ENCODE measurements around the gene HOMER2.
"Not testable (repeated sequence)": the region's sequence is repeated elsewhere in the genome, so short reads cannot be mapped to it uniquely, and the experiment has no call there.

The HOMER2 gene

DNA sequence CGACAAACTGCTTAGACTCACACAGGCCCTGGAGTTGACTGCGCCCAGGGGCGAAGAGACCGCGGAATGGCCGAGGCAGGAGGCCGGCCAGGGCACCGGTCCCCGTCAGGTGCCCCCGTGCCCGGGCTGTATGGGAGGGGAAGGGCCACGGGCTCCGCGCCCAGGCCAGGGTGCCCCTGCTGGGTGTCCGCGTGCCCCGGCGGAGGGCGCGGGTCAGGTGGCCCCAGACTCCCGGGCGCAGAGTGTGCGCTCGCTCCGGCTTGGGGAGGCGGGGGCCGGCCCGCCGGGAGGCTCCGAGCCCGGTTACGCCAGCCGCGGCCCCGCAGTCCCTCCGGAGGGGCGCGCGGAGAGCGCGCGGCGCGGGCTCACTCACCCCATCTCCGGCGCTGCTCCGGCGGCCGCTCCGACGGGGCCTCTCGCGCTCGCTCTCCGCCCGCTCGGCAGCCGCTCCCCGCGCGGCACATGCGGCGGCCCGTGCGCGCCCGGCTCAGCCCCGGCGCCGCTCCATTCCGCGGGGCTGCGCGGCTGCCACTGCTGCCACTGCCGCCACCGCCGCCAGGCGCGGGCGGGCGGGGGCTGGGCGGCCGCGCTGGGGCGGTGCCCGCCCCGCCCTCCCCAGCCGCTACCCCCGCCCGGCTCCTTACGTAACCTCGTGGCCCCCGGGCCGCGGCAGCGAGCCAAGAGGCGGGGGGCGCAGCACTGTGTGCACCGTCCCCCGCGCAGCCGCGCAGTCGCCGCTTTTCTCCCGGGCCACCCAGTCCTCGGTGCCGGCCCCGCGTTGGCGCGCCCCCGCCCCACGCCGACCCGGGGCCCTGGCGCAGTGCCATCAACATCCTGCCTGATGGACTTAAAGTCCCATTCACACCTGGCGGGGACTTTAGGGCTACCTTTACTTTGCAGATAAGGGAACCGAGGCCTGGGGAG lies at the start of gene HOMER2:
HOMER2 (minus strand) TSS at position 563 of the 924 bp plus-strand sequence; CDS start at position 378, 185 bp downstream.
- peak; percentile 19 for DNase-seq

DNA sequence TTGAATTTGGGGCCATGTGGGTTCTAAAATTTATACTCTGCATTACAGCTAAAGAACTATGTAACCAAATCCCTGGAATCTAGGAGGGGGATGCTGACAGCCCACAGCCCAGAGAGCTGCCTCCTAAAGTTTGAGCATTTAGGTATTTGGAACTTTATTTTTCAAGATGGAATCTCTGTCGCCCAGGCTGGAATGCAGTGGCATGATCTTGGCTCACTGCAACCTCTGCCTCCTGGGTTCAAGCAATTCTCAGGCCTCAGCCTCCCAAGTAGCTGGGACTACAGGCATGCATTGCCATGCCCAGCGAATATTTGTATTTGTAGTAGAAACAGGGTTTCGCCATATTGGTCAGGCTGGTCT lies 48.1 kb upstream of the HOMER2 start:
- not testable (repeated sequence) for DNase-seq

DNA sequence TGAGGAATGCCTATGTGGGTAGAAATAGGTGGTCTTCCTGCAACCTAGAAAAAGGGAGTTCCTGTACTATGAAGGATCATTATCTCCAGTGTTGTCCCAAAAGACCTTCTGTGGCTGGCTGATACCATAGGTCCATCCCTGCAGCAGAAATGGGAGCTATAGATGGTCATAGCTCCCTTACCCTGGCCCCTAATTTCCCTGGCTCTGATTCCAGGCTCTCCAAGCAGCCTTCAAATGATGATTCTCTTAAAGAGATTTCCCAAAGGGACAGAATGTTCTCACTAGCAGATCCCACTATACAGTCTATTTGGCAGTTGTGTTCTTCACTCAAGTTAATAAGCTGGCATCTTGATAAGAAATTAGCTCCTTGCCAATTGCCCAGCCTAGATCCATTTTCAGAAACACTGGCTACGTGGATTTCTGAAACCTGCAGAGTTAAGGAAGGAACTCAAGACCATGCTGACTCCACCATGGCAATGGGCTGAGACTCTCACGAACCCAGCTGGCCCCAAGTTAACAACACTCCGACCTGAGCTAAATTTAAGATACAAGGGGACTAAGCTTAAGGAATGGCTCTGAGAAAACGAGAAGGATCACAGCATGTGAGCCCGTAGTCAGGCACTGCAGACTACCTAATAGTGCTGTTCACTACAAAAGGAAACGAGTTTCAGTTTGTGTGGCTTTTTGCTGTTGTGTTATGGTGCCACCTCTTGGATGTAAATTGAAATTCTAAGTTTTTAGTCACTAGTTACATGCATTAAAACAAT lies 47.6 kb upstream of the HOMER2 start:
- peak; percentile 7 for DNase-seq

DNA sequence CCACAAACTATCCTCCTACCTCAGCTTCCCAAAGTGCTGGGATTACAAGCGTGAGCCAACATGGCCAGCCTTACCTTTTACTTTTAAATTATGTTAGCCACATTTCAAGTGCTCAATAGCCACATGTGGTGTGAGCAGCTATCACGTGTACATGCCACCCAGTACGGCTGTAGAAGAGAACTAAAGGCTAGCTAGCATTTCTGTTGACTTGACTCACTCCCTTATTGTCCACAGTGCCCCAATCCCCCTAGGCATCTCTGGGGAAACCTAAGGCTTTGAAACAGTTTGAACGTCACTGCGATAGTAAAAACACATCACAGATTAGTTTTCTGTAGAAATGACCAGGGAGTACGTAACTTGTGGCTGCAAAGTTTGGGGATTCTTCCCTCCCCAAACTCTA lies 46.9 kb upstream of the HOMER2 start:
- DNase-seq = no peak

DNA sequence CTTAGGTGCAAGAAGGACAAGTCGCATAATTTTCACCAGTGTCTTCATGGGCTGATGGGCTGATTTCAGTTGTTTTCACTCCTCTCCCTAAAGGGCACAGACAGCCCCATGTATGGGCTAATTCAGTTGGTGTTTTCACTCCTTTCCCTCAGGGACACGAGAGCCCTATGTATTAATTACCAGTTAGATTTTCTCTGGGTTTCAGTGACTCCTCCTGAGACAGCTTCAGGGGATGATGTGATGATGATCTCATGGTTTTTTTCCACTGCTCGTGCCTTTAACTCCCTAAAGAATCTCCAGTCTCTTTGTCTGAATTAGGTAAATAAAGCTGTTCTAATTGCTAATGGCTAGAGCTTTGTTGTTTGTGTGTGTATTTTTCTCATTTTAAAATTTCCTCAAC lies 43.4 kb upstream of the HOMER2 start:
- no peak for DNase-seq

DNA sequence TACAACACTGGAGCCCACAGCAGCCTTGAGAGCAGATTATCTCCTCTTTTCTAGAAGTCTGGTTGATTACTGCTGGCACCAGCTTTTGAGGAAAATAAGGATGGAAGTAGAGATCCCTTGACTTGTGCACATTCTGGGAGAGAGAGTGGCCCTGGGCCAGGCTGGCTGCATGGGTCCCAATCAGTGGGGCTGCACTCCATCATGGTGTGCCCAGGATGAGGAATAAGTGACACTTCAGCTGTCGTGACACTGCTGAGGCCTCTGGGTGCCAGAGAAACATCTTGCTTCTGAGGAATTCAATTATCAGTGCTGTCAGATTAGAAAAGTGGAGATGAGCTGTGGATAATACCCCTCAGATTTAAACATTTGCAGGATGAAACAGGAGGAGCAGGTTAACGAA lies 42.6 kb upstream of the HOMER2 start:
- no peak for DNase-seq

DNA sequence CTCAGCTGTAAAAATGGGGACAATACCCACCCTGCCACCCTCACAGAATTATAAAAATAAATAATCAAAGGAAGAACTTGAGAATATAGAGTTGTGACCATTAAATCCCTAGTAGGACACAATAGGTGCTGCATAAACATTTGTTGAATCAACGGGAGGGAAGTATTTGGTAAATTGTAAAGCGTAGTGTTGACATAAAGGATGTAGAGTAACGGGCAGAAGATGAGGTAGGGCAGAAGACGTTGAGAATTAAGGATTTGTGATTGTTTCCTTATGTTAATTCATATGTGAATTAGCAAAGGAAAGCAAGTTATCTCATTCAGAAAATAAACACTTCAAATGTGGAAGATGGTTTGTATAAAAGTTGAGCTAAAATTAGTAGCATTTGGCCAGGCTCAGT lies 40.6 kb upstream of the HOMER2 start:
- DNase-seq = no peak

DNA sequence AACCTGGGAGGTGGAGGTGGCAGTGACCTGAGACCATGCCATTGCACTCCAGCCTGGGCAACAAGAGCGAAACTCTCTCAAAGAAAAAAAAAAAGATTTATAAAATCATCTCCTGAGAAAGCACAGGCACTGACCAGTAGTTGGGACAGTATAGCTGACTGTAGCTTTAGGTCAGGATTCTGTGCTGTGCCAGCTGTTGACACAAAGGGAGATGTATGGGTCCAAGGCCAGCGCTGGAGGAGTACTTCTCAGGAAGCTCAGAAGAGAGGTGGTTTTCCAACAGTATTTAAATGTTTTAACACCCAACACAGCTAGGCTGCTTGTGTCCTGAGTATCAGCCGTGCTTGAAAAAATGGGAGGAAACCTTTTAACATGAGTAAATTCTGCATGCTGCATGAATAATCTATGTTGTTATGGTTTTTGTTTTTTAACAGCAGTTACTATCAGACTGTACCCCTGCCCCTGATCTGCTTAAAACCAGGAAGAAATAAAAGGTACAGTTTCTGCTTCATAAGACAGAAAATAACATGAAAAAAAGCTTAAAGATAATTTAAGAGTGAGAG lies 40.0 kb upstream of the HOMER2 start:
- DNase-seq = no peak

DNA sequence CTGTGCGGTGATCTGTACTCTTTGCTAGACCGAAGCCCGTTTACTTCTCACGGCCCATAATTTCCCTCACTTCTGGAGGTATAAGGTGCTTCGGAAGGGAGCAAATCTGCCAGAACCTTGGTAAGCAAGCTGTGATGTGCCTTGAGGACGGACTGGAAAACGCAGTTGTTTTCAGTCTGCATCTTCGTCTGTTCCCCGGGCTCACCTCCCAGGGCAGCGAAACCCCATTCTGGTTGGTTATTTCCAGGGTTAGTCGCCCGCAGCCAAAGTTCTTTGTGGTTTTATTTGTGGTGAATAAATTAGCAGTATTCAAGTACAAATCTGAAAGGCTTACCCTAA lies 33.9 kb upstream of the HOMER2 start:
- DNase-seq = no peak

DNA sequence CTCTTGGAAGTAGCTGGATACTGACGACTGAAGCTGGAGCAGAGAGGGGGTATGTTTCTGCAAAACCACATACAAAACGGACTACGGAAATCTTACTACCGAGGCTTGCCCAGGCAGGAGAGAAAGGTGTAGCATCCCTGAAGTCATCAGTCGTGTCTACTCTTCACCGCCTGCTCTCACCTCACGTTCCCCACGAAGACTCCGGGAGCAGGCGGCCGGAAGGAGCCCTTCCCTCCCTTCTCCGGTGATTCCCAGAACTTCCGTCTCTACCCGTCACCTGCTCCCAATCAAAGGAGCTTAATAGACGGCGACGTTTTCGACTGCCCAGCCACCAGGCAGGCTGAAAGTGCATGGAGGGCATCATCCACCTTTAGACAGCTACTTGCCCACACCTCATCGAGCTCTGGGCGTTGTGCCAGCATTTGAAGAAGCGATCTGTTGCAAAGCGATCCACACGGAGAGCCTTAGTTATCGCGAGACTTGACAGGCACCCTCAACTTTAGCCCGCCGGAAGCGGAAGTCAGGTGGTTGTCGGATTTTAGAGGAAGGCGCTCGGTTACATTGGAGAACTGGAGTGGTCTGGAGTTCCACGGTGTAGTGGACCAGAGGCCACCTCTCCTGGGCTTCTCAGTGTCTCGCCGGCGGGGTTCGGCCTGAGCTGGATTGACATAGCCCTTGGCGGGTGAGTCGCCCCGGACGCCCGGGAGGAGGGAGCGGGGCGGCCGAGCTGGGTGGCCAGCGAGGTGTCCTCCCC lies 33.3 kb upstream of the HOMER2 start, which contains the start of gene RAMAC:
RAMAC (plus strand) TSS at position 523 of the 754 bp plus-strand sequence. CDS start 2,809 bp downstream, outside the sequence.
- DNase-seq = peak; percentile 88

DNA sequence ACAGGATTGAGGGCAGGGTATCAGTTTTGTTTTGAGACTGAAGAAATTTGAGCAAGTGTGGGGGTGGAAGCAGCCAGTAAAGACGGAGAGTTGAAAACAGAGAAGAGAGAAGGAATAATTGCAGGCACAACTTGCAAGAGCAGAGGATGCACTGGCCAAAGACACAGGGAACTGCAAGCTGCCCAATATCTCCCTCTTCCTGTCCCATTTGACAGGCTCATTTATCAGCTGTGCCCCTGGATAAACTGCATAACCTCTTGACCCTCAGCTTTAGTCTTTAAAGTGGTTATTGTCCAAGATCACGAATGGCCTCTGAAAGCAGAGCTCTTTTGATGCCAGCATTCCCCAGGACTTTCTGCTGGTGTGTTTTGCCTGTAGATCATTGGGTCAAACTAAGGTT lies 28.5 kb upstream of the HOMER2 start:
- DNase-seq = no peak

DNA sequence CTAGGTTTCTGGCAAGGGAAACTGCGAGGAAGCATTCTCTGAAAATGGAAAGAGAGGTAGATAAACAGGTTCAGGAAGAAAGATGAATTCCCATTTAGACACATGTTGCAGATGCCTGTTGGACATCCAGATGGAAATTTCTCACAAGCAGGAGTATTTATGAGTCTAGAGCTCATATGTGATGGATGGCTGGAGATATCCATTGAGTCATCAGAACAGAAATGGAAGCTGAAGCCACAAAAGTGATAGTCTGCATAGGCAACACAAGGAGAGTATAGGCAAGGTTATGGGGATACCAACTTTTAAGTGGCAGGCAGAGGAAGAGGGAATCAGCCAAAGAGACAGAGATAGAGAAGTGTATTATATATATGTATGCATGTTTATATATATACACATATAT lies 27.2 kb upstream of the HOMER2 start:
- DNase-seq = no peak

DNA sequence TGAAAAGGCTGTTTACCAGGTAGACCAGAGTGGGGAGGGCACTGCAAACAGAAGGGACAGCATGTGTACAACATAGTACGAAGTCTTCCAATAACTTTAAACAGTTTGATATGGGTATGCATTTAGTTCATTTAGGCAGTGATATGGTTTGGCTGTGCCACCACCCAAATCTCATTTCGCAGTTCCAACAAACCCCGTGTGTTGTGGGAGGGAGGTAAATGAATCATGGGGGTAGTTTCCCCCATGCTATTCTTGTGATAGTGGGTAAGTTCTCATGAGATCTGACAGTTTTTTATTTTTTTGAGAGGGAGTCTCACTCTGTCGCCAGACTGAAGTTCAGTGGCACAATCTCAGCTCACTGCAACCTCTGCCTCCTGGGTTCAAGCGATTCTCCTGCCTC lies 25.9 kb upstream of the HOMER2 start:
- DNase-seq = no peak

DNA sequence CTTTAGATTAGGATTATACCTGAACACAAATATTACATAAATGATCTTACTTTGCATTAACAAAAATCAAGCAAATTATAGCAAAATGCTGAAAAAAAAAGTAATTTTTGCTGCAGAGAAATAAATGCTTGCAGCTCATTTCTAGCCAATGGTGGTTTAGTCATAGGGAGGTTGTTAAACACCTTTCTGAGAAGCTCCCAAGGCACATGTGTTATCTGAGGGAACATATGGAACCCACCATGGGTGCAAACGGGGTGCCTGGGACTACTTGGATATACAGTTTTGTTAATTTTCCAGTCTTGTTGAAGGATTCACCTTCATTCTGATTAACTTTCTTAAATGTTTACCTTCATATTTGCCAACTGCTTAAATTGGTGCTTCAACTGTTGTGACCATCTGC lies 24.6 kb upstream of the HOMER2 start:
- no peak for DNase-seq

DNA sequence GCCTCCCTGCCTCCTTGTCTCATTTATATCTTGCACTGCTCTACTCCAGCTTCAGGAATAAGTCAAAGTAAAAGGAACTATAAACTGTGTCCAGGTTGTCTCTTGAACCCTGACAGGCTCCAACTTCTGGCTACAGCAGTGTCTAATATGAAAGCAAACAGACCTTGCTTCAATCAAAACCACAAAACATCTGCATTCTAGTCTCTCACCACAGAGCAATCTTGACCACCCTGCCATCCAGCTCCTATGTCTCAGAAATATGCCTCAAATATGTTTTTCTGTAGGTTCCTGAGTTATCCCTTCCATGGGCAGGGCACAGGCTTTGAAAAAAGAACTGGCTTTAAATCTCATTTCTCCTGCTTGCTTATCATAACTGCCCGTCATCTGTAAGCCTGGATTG lies 20.5 kb upstream of the HOMER2 start:
- no peak for DNase-seq

DNA sequence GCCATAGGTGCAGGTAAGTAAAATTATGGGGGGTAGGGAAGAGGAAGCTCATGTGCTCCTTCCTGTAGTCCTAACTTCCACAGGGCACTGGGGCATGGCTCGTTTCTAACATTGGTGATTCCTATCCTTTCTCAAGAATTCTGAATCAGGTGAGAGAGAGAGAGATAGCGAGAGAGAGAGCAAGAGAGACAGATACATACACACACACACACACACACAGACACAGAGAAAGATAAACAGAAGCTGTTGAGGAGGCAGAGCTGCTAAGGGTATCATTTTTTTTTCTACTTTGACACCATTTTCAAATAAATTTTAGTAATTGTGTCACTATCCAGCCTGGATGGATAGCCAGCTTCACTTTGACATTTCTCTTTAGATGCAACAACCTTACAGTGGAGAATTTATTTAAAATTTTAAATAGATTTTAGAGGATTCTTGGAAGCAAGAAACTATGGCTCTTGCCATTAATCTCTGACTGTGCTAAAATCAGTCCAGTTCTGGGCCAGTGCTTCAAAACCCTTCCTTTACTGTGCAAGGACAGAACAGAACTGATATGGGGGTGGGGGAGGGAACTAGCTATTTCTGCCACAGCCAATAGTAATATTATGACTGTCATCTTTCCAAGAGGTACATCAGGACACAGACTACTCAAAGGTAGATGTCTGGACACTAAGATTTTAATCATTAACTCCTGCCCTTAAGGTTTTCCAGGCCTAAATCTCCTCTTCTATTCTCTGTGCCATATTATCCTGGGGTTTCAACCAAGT lies 18.9 kb upstream of the HOMER2 start:
- DNase-seq = no peak

DNA sequence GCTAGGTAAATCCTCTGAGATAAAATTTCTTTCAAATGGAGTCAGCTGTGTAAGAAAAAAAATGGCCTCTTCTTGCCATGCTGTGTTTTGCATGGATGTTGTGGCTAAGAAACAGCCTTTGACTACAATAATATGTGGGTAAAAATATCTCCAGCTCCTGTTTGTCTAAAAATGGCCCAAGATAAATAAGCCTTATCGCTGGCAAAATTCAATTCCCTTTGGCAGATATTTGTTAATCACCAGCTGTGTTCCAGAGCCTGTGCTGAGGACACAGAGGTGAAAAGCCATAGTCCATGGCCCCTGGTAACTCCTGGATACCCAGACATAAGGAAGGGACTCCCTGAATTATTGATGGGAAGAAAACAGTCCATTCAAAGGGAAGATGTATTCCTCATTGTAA lies 18.2 kb upstream of the HOMER2 start:
- no peak for DNase-seq

DNA sequence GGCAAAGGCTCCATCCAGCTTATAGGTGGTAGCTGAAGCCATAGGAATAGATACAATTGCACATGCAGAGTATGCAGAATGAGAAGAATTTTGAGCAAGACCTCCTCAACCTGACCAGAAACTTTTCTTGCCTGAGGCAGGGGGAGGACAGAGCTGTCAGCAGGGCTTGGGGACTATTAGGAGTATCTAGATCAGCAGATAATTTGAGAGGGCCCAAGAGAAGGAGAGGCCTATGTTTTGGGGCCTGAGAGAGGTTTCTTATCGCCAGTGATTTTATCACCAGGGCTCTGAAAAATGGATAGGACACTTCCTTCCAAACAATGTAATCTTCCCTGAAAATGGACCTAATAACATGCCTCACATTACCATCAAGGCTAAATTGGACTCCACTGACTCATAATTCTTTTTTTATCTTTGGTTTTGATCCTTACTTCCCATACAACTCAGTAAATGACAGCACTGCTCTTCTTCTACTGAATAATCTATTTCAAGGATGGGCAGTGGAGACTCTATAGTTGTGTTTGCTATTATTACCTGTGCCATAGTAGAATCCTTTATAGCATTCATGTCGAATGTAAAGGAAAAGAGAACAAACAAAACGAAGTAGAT lies 17.7 kb upstream of the HOMER2 start:
- no peak for DNase-seq

DNA sequence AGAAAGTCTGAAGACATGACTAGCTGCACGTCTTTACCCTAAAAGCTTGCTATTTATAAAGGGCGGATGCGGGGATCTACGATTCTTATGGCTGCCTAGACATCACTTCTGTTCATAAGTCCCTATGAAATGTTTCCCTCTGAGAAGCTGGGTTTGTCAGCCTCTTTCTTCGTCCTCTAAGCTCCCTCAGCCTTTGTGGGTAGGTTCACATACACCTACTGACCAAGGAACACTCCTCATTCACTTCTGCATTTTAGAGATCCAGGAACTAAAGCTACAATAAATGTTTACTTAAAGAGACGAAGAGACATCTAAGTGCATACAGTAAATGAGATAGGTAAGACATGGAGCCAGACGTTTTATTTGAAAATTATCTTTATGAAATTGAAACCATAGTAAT lies 16.8 kb upstream of the HOMER2 start:
- no peak for DNase-seq

DNA sequence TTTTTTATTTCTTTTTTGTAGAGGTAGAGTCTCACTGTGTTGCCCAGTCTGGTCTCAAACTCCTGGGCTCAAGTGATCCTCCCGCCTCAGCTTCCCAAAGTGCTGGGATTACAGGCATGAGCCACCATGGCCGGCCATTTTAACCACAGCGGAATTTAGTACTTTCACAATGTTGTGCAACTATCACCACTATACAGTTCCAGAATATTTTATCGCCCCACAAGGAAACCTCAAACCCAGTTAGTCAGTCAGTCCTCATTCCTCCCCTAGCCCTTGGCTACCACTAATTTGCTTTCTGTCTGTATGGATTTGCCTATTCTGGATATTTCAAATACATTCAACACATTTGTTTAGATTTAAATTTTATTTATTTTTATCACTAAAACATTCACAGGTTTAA lies 15.5 kb upstream of the HOMER2 start:
- no peak for DNase-seq

DNA sequence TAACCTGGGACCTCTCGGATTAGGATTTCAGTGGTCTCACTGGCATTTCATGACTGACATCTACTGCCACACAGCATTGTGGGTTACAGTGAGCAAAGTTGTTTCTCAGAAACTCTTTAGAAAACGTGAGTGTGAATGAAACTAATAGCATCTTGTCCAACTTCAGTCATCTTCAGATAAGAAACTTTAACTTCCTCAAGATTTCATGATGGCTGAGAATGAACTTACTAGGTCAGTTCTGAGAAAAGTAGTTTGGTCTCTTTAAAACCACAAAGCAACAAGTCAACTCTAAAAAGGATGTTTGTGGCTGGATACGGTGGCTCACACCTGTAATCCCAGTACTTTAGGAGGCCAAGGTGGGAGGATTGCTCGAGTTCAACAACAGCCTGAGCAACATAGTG lies 14.2 kb upstream of the HOMER2 start:
- DNase-seq = no peak

DNA sequence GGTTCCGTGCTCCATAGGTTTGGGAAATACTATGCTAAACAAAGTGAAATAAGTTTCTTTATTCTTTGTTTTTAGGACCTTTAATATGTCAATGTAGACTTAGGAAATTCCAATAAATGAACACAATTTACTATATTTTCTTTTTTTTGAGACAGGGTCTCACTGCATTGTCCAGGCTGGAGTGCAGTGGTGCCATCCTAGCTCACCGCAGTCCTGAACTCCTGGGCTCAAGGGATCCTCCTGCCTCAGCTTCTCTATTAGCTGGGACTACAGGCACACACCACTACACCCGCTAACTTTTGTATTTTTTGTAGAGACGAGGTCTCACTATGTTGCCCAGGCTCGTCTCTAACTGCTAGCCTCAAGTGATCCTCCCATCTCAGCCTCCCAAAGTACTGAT lies 12.4 kb upstream of the HOMER2 start:
- no peak for DNase-seq
